Activated CD4-positive, CD25-positive, alpha-beta regulatory T cell treated with anti-CD3 and anti-CD28 coated beads, Interleukin-2, amount 50 U/mL, for 16 hours (primary cell): Measurements from ENCODE around the gene SLC25A51.

ENCODE experiments used
- DNase-seq: peaks from one replicate; pipeline ENCODE4 v3.0.0-alpha.2; 2020; ENCODE audit warnings: low read depth, low spot score

SLC25A51 gene

GRCh38 chr9:37839496-37840461 lies 64.1 kb downstream of the SLC25A51 start:
- no peak for DNase-seq
